Subcutaneous adipose tissue (tissue), 4 donors: ENCODE measurements around the gene GJC2. TPM values are rescaled to one million over a fixed set of nuclear protein-coding genes. Genes with fewer than 3 reads are reported as not detected.

Experiments used
- CTCF ChIP-seq: fragments of 450-650 bp; IDR thresholded peaks from one replicate; pipeline ENCODE4 v1.5.1; 2016; ENCODE audit warnings: low read depth, mild to moderate bottlenecking, control low read depth, antibody characterized with exemption, moderate library complexity
- total RNA-seq, 4 donors: library from RNA; depleted of rRNA; stranded (reverse); fragments of >200 nt; gene quantifications; one replicate each; pipeline ENCODE4 v1.1.0, GENCODE V29; 2016

Gene GJC2
- total RNA-seq, 4 donors from 2014 or later, result 0.68 to 3.0 (median 1.1) TPM

GRCh38 chr1:228142701-228143136, 7.0 kb upstream of the GJC2 start:
- no peak for TF ChIP-seq CTCF

GRCh38 chr1:228143480-228144192, 6.1 kb upstream of the GJC2 start:
- no peak for TF ChIP-seq CTCF

DNA sequence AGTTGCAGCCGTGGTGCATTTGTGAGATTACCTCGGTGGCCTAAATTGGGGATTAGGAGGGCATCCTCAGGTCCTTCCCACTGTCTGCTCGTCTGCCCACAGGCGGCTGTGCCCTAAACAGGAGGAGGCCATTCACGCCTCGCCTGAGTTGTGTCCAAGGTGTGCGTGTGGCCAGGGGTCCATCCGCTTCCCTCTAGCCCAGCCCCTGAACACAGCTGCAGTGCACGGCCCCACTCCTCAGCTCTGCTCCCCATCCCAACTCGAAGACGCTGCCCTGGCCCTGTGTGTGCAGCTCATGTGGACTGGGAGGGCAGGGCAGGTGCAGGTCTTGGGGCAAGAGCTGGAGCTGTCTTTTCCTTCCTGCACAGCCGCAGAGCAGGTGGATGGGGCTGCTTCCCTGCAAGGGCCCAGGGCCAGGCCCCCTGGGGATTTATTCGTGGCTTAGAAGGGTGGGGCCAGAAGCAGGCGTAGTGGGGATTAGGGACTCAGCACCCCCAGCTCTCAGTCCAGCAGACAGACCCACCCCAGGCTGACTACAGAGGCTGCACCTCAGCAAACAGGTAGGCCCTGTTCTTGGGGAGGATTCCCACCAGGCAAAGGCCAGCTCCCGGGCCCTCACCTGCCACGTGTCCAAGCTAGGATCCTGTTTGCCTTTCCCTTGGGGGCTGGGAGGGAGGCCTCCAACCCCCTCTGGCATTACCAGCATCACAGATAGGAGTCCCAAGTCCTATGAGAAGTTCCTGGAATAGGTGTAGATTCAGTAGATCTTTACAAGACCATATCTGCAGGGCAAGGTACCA, 5.3 kb upstream of the GJC2 start:
- TF ChIP-seq CTCF, result no peak

DNA sequence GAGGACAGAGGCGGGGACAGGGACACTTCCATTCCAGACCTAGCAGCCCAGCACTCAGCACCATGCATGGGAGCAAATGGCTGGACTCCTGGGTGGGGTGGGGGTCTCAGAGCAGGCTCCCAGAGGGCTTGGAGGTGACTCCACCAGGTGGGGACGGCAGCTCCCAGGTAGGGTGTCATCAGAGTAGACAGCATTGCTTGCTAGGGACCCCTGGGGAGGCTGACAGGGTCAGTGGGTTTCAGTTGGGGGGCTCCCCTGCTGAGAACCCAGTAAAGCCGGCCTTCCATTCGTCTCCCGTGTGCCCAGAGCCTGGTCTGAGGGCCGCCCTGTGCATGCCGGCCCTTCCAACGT, 4.8 kb upstream of the GJC2 start:
- TF ChIP-seq CTCF, result no peak

- TF ChIP-seq CTCF, result no peak
Observed at GRCh38 chr1:228145463-228146416, 4.0 kb upstream of the GJC2 start.

GRCh38 chr1:228146417-228147150, 3.1 kb upstream of the GJC2 start:
- no peak for TF ChIP-seq CTCF
